Measurements from ENCODE around the gene PPP6R3.

PPP6R3 gene

DNA sequence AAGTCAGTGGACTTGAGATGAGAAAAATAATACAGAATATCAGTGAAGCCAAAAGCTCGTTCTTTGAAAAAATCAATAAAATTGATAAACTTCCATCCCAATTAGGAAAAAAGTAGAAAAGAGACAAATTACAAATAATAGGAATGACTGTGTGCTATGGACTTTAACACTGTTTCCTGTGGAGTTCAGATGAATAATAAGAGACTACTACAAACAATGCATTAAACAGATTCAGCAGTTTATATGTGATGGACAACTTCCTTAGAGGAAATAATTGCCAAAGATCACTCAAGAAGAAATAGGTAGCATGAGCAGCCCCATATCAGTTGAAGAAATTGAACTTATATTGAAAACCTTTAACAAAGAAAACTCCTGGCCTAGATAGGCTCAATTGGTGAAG is 99.7 kb downstream of the PPP6R3 start:
- DNase-seq (ENCODE audit: low read depth), result no peak

DNA sequence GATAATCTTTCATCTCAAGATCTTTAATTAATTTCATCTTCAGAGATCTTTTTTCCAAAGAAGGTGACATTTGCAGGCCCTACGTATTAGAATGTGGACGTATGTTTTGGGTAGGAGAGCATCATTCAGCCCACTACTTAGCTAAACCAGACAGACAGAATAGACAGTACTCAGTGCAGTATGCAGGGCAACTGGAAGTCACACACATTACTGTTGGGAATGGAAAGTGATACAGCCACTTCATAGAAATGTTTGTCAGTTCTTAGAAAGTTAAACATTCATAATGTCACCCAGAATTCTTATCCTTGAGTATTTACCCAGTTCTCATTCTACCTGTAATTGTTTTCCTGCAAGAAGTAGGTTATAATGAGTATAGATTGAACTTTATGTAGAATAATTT is 102.9 kb downstream of the PPP6R3 start:
- DNase-seq (ENCODE audit: low read depth), result no peak

DNA sequence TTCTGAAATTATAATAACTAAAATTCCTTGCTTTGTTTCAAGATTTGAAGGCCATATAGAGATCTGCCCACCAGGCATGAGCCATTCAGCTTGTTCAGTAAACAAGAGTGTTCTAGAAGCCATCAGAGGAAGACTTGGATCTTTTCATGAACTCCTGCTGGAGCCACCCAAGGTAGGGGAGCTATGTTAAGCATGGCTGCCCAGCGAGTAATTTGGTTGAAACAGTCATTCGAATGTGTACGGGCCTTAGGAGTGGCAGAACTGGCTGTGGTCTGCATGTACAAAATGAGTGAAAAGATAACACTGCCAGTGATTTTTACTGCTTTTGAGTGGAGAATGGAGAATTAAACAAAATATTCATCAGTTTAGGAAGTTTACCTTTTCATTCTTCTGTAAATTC is 103.7 kb downstream of the PPP6R3 start:
- DNase-seq (ENCODE audit: low read depth), result no peak

DNA sequence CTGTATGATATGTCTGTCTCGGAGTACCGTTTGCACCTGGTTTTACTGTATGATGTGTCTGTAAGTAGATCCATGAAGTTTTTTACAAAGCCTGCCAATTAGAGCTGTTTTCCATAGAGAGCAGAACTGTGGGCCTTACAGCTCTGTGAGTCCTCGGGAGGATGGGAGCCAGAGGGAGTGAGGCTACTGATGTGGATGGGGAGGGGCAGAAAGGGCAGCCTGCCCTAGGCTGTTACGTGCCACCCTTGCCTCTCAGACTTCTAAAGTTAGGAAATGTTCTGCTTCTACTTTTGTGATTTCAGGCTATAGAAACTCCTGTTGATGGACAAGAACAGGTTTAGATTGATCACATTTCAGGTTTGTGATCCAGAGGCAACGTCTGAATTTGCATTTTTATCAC is 105.2 kb downstream of the PPP6R3 start:
- DNase-seq (ENCODE audit: low read depth), result no peak

DNA sequence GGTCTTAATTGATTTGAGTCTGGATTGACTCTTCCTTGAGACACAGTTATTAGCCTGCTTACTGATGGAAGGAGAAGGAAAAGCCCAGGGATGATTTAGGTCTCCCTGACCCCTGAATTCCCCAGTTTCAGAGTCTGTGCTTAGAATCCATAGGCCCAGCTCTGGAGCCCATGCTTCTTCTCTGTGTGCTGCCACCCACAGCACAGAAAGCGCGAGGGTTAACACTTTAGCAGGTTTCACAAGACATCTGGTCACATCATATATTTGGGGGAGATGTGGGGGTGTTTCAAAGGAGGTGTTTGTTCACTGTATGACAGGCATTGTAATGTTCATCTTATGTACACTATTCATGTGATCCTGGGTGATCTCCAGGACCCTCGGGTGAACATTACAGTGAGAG is 107.0 kb downstream of the PPP6R3 start:
- DNase-seq (ENCODE audit: low read depth), result no peak

DNA sequence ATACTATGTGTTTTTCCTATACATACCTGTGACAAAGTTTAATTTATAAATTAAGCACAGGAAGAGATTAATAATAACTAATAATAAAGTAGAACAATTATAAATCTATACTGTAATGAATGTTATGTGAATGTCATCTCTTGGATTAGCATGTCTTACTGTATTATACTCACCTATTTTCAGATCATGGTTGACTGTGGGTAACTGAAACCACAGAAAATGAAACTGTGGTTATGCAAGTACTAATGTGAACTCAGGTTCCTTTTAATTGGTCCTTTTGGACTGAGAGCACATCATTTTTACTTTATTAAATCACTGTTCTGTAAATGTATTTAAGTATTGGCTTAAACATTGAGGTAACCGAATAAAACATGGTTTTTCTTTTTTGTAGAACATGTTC is 108.8 kb downstream of the PPP6R3 start:
- DNase-seq (ENCODE audit: low read depth), result no peak

DNA sequence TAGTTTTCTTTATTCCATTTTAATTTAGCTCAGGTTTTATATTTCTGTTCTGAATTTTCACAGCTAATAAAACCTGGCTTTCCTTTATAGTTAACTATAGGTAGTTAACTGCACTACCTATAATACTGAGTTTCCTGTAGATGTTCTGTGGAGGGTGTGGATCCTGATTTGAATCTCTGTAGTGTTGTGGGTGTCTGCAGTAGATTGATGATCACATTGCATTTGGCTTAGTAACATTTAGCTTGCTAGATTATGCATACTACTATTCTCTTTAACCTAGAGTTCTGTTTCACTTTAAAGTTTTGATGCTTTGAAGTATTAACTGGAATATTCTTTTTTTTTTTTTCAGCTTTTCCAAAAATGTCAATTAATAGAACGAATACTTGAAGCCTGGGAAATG is 110.1 kb downstream of the PPP6R3 start:
- DNase-seq (ENCODE audit: low read depth), result no peak

DNA sequence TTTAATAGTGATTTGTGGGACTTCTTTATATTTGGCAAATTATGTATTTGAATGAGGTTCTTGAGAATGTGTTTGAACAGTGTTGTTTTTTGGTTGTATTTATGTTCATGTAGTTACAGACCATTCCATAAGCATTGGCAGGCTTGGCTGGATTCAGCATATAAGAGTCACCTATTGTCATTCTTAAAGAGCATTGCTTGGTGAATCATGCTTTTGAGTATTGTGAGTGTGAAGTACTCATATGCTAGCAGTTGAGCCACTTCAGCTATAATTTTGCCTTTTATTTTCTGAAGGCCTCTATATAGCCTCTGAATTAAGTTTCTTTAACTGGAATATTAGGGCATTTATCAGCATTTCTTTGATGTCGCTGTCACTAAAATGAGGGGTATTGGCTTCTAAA is 113.8 kb downstream of the PPP6R3 start:
- no peak for DNase-seq (ENCODE audit: low read depth)

DNA sequence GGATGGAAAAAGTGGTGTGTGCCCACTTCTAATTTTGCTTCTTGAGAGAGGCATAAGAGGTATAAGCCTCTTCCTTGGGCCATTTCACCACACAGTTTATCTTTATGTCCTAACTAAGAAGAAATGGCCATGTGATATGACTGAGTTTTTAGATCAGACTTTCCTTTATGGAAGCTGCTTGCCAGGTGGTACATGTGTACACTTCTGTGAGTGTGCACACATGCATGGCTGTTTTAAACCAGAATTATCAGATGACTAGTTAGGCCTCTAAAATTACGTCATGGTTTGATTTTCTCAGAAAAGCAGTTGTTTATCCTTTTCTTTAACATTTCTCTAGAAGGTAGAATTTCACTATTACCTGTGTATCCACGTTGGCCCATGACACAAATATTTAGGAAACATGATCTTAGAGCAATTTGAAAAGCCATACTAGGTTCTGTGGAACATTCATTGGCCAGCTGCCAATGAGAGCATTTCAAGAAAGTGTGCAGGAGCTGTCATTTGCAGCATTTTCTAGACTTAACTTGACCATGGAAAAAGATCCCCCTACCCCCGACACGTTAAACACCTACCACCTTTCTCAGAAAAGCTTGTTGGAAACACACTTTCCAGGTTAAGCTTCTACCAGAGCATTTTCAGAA is 114.6 kb downstream of the PPP6R3 start:
- DNase-seq (ENCODE audit: low read depth), result no peak

DNA sequence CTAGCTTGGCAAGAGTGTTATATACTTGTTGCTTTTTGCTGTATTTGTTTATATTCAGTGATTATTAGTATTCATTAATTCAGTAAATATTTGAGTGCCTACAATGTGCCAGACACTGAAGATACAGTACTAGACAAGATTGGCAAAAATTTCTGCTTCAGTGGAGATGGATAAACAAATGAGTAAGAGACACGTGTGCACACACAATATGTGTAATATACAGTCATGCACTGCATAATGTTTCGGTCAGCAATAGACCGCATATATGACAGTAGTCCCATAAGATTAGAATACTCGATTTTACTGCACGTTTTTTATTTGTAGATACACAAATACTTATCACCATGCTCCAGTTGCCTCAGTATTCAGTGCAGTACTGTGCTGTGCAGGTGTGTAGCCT is 118.9 kb downstream of the PPP6R3 start:
- no peak for DNase-seq (ENCODE audit: low read depth)

DNA sequence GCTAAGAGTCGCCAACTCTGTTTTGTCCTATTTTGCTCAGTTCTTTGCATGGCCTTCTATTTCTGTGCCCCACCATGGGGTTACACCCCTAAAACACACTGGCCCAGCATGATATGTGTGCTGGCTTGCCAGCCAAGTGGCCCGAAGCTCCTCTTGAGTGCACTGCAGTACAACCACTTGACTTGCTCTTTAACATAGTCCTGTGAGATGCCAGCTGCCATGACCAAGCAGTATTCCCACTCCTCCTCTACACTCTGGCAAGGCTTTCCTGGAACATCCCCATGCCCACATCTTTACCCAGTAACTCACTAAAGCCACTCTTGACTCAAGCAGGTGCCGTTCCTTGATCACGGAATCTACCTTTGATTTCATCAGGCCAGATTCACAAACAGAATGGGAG is 120.9 kb downstream of the PPP6R3 start:
- DNase-seq (ENCODE audit: low read depth), result no peak

DNA sequence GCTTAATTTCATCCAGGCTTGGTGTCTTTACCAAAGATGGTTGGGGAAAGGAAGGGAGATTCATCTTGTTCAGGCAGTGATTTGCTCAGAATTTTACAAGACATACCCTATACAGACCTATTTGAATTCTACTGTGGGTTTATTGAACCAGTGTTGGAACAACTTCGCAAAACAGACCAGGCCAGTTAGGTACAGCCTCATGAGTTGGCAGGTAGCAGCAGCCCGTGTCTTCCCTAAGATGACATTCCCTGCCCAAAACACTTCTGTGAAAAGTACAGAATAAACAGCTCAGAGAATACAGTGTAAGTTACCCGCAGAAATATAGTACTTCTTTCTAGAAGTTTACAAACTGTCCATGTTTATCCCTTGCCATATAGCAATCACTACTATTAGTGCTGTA is 121.3 kb downstream of the PPP6R3 start:
- DNase-seq (ENCODE audit: low read depth), result no peak

DNA sequence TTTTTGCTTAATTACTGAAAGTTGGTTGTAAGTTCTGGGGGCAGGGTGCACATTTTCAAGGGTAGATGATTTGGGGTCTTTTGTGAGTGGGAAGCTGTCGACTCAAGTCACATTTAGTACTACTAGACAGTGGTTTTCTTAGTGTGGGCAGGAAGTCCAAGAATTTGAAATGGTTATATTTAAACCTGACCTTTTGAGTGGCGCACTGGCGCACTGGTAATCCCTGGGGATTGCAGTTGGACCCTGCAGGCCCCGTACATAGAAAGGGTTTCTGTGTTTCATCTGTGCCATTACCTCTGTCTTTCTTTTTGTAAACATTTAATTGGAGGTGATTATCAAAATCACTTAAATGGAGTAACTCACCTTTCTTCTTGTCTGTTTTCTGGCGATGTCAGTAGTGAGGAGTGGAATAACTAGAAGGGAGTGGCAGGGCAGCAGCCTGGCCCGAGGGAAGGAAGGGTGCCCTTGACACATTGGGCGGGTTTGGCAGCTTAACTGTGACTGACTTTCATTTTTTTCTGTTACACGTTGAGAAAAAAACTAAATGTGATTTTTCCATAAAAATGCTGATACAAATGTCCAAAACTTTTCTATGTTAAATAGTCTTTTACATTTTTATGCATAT is 122.0 kb downstream of the PPP6R3 start:
- DNase-seq (ENCODE audit: low read depth), result no peak

DNA sequence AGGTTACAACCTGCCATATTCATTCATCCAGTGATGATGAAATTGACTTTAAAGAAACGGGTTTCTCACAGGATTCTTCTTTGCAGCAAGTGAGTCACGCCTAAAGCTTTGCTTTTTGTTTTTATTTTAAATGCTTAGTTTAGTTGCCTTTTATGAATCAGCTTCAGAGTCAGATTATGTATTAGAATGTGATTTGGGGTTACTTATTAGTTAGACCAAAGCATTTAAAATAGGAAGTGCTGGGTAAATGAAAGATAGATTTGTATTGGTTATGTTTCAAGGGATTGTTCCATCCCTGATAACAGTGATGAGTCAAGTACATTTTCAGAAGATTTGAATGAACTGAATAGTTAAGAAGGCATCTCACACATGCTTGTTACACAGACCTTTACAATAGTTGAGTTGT is 122.5 kb downstream of the PPP6R3 start:
- DNase-seq (ENCODE audit: low read depth), result no peak

DNA sequence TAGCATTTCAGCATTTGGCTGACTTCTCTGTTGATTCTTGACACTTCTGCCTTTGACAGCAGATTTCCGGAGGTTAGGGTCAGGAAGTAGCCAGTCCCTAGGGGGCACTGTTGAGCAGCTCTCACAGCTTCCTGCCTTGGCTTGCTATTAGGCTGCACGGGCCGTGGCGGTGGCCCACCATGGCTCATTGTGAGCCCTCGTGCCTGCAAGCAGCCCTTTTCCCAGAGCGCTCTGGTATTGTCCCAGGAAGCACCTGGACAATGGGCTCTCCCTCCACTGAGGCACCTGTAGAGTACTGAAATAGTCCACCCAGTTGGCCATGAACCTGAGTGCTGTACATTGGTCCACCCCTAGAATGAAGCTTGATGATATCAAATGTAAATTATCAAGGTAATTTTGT is 123.5 kb downstream of the PPP6R3 start:
- DNase-seq (ENCODE audit: low read depth), result no peak

DNA sequence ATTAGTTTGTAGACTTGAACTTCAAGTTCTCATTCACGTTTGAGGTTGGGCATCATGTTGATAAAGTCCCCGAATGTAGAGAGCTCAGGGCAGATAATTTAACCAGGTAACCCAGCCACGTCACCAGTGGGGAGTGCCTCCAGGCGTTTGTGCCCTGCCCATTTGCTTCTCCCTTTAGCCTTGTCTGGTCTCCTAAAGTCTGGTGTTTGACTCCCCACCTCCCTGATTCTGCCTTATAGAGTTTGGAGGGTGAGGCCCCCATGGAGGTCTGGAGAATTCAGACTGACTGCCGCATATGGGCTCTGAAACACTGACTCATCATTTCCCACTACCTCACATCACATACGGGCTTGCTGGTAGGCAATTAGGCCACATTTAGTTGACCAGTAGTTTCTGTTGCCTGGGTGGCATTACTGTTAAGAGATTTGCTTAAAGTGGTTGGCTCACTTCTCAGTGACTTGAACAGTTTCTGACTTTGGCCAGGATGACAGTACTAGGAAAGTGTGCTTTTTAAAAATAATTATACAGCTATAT is 124.5 kb downstream of the PPP6R3 start:
- no peak for DNase-seq (ENCODE audit: low read depth)

DNA sequence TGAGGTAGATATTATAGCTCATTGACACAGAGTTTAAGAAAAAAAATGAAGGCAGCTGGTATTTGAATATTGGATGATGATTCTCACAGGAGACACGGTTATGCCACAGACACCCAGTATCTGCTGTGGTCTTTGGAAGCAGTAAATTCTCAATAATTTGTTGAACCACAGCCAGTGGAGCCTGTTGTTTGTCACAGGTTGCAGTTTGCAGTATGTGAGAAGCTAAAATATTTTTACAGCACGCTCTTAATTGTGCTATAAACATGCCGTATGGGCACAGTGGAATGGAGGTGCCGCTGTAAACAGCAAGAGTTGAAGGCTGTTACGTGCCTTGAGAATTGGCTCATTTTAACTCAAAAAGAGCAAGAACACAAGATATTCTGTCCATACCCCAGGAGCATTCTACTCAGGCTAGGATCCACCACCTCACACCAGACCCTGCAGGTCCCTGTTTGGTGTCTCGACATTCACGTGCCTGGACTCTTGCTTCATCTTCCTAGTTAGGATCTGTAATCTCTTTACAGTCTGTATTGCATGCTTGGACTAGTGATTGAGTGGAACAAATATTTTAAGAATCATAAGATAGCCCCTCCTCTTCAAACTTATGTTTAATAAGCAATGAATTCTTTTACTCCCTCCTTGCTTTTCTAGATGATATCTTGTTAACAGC is 129.1 kb downstream of the PPP6R3 start:
- no peak for DNase-seq (ENCODE audit: low read depth)

DNA sequence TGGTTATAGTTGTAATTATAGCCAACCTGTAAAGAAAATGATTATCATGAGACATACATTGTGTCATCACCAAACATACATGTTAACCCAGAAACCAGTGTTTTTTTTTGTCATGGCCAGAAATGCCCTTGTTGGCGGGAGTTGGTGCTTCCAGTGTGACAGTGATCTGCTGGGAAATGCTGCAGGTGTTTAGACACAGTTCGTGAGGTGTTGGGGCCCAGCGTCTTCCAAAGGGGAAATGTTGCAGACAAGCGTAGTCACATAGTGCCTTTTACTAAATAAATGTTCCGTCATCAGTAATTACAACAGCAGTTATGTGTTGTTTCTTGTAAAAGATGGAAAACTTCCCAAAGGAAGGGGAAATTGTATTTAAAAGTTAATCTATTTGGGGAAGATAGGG is 131.2 kb downstream of the PPP6R3 start:
- no peak for DNase-seq (ENCODE audit: low read depth)

DNA sequence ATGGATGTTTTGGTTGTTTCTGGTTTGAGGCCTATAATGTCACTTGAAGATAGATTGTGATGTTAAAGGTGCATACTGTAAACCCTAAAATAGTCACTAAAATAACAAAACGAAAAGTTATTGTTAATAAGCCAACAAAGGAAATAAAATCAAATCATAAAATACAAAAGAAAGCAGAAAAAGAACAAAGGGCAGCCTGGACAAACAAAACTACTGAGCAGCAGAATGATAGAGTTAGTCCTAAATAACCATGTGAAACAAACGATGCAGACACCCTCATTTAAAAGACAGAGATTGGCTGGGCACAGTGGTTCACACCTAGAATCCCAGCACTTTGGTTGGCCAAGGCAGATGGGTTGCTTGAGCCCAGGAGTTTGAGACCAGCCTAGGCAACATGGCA is 132.9 kb downstream of the PPP6R3 start:
- no peak for DNase-seq (ENCODE audit: low read depth)

DNA sequence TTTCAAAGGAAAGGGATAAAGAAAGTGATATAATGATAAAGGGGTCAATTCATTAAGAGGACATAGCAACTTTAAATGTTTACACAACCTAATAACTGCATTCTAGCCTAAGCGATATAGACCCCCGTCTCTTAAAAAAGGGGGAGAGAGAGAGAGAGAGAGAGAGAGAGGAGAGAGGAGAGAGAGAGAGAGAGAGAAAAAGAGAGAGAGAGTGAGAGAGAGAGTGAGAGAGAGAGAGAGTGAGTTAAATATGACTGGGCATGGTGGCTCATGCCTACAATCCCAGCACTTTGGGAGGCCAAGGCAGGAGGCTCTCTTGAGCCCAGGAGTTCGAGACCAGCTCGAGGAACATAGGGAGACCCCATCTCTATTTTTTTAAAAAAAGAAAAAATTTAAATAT is 133.6 kb downstream of the PPP6R3 start:
- no peak for DNase-seq (ENCODE audit: low read depth)

DNA sequence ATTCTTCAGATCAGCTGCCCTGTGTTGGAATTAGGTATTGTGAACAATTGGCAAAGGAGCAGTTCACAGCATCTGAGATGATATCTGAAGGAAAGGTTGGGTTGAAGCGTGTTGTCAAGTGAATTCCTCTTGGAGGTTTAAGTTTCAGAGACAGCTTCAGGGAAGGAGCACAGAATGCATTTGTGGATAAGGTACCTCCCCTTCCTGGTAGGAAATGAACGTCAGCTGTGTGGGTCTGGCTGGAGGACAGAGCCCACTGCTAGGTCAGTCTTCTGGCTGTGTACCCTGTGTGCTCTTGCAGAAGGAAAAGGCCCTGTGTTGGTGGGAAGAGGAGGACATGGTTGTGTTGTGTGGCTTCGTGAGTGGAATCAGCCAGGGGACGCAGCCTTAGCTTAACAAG is 135.7 kb downstream of the PPP6R3 start:
- no peak for DNase-seq (ENCODE audit: low read depth)

DNA sequence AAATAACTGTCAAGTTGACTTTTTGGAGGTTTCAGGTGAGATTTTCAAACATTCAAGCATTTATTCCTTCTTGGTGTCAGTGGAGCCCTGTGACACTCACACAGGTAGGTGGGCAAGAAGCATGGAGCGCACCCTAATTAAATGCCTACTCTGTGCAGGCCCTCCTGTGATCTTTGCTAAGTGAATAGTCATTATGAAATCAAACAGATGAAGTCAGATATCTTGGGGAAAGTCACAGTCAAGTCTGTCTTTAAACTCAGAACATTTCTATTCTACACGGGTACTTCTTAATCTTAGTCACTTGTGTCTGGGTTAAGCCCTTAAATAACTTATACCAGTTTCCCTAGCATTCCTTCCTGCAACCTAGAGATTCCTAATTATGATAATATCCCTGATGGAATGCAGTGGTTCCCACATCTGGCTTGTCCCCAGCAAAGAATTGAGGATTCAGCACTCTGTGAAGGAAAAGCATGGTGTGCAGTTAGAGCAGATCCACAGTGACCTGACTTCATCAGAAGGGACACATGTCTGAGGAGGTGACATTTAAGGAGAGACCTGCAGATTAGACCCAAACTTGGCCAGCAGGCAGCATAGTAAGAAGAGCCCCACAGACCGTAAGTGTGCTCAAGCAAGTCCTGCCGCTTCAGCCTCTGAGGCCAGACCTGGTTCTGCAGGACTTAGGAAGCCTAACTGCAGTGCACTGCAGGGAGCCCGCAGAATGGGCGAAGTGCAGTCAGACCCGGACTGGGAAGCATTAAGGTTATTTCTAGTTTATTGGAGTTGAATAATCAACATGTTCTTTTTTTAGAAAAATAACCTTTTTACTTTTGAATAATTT is 138.5 kb downstream of the PPP6R3 start:
- no peak for DNase-seq (ENCODE audit: low read depth)

DNA sequence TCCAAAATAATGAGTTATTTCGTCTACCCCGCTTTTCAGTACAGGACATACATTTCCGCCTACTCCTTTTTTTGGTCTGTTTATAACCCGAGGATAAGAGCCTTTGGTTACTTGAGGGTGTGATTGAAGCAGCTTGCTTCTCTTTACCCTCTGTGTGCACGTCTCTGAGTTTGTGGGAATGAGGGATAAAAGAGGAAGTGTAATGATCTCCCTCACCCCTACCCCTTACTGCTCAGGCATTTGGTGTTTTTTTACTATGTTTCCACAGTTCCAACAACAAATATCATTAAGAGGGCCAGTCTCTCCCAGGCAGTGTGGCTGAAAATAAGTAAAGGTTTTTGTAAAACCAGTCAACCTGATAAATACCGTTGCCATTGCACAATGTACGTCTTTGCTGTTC is 140.6 kb downstream of the PPP6R3 start:
- no peak for DNase-seq (ENCODE audit: low read depth)
